ENCODE measurements around the gene CLTCL1. TPM values are rescaled to one million over a fixed set of nuclear protein-coding genes. Genes with fewer than 3 reads are reported as not detected.

Gene CLTCL1
- total RNA-seq = 7.5 and 8.6 TPM in 2 replicates

GRCh38 chr22:19291580-19292457 lies at the start of gene CLTCL1:
TSS of gene CLTCL1 (minus strand) at chr22:19291719. CDS start at chr22:19291641, 78 bp downstream.

DNA sequence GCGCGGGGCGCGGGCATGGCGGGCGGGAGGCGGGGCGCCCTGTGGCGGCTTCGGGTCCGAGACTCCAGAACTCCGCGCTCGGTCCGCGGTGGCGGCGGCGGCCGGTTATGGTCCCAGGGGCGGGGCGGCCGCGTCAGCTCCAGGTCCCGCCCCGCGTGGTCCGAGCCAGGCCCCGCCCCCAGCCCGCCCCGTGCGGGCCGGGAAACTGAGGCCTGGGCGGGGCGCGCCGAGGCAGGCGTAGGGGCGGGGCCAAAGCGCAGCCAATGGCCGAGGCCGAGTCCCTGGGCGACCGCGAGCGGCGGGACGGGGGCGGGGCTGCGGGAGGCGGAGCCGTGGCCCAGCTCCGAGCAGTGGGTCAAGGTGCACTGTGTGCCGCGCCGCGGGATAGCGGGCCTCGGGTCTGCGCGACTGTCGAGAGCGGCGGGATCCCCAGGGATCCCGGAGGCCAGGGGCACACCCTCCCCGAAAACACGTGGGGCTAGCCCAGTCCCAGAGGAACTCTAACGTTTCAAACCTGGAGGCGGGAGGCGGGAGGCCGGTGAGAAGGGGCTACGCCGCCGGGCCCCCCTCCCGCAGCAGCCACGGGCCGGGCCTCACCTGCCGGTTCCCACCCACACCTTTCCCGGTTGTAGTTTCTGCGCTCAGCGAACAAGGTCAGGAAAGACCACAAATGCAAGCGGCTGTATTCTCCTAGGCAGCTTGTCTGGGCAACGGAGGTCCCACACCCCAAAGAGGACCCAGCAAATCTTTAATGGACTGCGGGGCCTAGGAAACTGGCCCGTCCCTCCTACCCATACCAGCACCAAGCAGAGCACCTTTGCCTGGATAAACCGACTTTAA lies 112.6 kb downstream of the CLTCL1 start, which contains the start of gene SLC25A1:
TSS of gene SLC25A1 (minus strand) at position 80 of the 840 bp plus-strand sequence. CDS start at position 17, 63 bp downstream.

DNA sequence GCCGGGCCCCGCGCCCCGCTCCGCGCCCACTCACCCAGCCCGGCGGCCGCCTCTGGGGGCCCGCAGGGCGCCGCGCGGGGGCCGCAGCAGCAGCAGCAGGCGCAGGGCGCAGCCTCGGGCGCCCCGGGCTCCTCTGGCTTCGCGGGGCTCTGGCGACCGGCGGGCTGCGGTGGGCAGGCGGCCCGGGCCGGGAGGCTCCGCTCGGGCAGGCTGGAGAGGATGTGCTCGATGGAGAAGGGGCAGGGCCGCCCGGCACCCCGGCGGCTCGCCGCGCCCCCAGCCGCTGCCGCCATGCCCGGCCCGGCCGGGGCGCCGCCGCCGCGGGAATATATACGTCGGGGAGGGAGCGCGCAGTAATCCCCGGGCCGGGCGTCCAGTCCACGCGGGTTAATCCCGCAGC lies 141.5 kb downstream of the CLTCL1 start, which contains the start of gene GSC2:
TSS of gene GSC2 (minus strand) at position 302 of the 400 bp plus-strand sequence. CDS start at position 293, 9 bp downstream.

GRCh38 chr22:19130959-19131684 lies 160.4 kb downstream of the CLTCL1 start, which contains the start of gene TSSK2:
TSS of gene TSSK2 (plus strand) at chr22:19131308. CDS start at chr22:19131400, 92 bp downstream.

Small RNAs within 50 kb of the gene (small RNA-seq; reads per million reads assigned to genes)
- gene AC000081.1 = not detected
- gene RF00398 = not detected

Other genes starting within 250 kb of the CLTCL1 start
- 55.7 and 63.8 TPM in 2 replicates for gene DGCR2, start 169.3 kb downstream of the CLTCL1 start, total RNA-seq
- not detected in 2 replicates for gene TSSK2, start 160.4 kb downstream of the CLTCL1 start, total RNA-seq
- gene ESS2, start 147.1 kb downstream of the CLTCL1 start, total RNA-seq = 14.2 and 18.3 TPM in 2 replicates
- not detected in 2 replicates for gene GSC2, start 141.4 kb downstream of the CLTCL1 start, total RNA-seq
- gene SLC25A1, start 113.0 kb downstream of the CLTCL1 start, total RNA-seq = 136 and 177 TPM in 2 replicates
- 22.7 and 22.8 TPM in 2 replicates for gene HIRA, start 140.0 kb upstream of the CLTCL1 start, total RNA-seq
- 20.9 and 25.6 TPM in 2 replicates for gene MRPL40, start 140.8 kb upstream of the CLTCL1 start, total RNA-seq
- gene C22orf39, start 156.0 kb upstream of the CLTCL1 start, total RNA-seq = 10.2 and 15.3 TPM in 2 replicates
- 38.9 and 39.1 TPM in 2 replicates for gene UFD1, start 187.5 kb upstream of the CLTCL1 start, total RNA-seq
- 0.36 and 1.1 TPM in 2 replicates for gene CDC45, start 188.2 kb upstream of the CLTCL1 start, total RNA-seq
- gene CLDN5, start 232.7 kb upstream of the CLTCL1 start, total RNA-seq = not detected in 2 replicates

Measured in hair follicle dermal papilla cell (primary cell).